GM18505 (cell line): Measurements from ENCODE around the gene RAET1L.

Experiments used
- ATAC-seq: cut with Tn5 transposase; IDR thresholded peaks from one replicate; pipeline ENCODE4 v1.9.1; 2021; ENCODE audit not compliant: unreplicated experiment
- POLR2A ChIP-seq: IDR thresholded peaks from 4 replicates; pipeline ENCODE4 v1.6.1; 2011; ENCODE audit warnings: borderline replicate concordance; ENCODE audit not compliant: insufficient read depth, insufficient read length; ENCODE audit errors: extremely low read depth

Gene RAET1L

DNA sequence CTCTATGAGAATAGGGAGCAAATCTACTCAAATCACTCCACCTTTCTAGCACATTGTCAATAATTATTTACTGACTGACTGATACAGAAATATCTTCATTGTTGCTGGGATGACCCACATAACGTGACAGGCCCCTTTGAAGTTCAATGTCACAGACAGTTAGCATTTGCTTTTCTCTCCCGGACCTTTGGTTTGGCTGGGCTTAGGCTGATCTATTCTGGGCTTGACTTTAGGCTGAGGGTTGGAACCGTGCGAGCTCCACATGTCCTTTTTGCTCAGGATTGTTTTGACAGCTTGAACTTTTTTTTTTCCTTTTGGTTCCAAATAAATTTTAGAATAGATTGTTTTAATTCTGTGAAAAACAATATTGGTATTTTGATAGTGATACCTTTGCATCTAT is 31.6 kb upstream of the RAET1L start:
- ATAC-seq: no peak
- TF ChIP-seq POLR2A: no peak

DNA sequence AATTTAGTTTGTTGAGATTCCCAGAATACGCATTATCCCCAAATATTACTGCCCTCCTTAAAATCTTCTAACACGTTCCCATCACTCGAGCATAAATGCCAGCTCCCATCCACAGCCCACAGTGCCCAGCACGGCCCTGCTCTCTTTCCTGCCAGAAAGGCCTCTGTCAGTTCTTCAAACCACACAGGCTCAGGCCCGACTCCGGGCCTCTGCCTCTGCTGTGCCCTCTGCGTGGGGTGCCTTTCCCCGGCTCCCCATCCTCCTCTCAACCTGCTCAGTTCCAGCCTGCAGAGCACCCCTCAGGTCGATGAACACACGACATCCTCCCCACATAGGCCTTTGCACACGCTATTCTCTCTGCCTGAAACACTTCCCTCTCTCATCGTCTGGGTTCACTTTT is 30.8 kb upstream of the RAET1L start:
- no peak for TF ChIP-seq POLR2A
- ATAC-seq: no peak

DNA sequence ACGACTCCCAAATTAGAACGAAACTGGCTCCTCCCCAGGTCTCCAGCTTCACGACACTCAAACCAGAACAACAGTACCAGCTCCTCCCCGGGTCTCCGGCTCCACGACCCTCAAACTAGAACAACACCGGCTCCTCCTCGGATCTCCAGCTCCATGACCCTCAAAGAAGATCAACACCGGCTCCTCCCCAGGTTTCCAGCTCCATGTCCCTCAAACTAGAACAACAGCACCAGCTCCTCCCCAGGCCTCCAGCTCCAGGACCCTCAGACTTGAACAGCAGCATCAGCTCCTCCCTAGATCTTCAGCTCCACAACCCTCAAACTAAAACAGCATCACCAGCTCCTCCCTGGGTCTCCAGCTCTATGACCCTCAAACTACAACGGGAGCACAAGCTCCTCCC is 29.8 kb upstream of the RAET1L start:
- no peak for TF ChIP-seq POLR2A
- ATAC-seq: no peak

DNA sequence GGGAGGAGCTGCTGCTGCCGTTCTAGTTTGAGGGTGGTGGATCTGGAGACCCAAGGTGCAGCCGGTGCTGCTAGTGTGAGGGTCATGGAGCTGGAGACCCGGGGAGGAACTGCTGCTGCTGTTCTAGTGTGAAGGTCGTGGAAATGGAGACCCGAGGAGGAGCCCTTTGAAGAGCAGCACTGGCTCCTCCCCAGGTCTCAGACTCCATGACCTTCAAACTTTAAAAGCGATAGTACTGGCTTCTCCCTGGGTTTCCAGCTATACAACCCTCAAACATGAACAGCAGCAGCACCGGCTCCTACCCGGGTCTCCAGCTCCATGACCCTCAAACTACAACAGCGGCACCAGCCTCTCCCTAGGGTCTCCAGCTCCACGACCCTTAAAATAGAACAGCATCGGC is 28.1 kb upstream of the RAET1L start:
- no peak for TF ChIP-seq POLR2A
- ATAC-seq: no peak

DNA sequence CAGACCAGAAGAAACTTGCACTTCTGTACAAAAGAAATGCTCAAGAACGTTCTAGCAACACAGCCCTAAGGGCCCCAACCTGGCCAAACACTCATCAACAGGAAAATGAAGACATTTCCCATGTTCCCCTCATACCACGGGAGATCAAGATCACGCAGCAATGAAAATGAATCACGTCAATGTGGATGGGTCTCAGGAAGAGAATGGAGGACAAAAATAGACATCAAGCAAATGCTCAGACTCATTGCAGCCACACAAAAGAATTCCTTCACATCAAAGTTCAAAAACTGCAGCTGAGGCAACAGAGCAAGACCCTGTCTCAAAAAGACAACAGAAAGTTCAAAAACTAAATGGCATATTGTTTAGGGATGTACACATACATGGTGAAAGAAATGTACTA is 25.5 kb upstream of the RAET1L start:
- ATAC-seq: no peak
- TF ChIP-seq POLR2A: no peak

DNA sequence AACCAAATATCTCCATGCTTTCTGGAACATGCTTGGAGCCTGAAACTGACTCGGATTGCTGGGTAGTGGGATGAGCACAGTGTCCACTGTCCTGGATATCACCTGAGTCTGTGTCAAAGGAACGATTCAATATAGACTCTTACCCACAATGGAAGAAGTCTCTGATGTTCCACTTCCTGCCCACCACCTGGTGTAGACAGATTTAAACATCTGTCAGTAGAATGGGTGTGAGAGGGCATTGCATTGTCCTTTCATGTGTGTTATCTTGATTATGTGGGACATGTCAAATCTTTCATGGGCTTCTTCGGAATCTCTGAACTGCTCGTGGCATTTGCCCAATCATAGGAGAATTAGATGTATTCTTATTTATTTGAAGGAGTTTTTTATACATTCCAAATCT is 22.8 kb upstream of the RAET1L start:
- no peak for TF ChIP-seq POLR2A
- ATAC-seq: no peak

DNA sequence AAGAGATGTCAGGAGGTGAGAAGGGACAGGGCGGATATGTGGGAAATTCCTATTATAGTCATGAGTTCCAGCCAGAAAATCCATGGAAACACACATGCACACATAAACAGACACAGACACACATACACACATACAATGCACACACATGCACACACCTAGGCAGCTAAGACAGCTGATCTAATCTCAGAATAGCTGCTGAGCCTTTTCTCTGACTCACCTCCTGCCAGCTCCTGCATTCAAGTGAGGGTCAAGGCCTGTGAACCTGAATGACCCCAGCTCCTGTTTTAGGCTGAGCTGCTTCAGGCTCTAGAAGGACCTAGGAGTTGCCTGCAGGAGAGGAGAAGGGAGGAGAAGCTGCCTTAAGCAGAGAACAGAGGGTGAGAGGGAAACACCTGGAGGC is 21.6 kb upstream of the RAET1L start:
- ATAC-seq: no peak
- TF ChIP-seq POLR2A: no peak

DNA sequence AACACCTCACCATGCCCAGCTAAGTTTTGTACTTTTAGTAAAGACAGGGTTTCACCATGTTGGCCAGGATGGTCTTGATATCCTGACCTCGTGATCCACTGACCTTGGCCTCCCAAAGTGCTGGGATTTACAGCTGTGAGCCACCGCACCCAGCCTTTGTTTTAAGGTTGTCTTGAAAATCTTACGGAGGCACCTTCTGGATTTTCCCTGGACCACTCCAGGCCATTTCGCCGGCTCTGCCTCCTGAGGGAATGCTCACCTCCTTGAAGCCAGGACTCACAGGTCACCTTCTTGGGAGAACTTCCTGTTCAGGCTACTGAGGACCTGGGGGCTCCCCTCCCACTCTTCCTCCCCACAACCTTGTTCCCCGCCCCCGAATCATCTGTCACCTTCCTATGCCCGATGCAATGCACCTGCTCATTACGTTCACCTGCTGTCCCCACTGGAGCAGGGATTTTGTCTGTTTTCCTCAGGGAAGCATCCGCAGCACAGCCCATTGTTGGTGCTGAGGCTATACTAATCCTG is 19.4 kb upstream of the RAET1L start:
- no peak for TF ChIP-seq POLR2A
- no peak for ATAC-seq

DNA sequence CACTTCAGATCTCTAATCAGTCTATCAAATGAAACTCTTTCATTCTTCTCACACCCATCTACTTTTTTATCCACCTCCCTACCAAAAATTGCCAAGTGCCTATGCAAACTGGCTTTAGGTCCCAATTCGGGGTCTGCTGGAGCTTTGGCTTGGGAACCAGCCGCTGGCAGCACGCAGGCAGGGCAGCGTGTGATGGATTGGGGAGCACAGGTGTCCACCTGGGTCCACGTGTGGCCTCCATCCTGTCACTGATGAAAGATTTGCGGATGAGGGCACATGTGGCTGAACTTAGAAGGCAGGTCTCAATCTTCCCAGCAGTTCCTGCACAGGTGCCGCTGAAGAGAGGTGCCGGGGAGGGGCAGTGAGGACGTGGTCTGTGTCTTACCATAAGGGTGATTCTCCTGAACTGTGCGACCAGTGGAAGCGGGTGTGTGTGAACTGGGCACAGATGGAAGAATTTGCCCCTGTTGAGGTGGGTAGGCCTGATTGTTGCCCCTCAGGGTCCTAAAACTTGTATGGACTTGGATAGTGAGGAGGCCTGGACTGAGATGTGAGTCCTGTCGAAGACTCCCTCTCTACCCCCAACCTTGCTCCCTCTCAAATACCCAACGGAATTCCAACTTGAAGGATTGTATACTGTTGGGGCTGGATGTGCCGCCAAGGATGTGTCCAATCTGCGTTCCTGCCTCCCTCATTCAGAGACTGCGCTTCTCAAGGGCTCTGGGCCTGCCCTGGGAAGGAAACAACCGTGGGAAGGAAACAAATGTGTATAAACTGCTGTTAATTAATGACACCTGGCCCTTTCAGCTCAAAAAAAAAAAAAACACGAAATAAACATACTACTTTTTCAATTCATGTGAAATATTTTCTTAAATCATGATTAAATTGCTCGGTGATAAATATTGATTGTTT is 18.4 kb upstream of the RAET1L start:
- TF ChIP-seq POLR2A: no peak
- no peak for ATAC-seq

DNA sequence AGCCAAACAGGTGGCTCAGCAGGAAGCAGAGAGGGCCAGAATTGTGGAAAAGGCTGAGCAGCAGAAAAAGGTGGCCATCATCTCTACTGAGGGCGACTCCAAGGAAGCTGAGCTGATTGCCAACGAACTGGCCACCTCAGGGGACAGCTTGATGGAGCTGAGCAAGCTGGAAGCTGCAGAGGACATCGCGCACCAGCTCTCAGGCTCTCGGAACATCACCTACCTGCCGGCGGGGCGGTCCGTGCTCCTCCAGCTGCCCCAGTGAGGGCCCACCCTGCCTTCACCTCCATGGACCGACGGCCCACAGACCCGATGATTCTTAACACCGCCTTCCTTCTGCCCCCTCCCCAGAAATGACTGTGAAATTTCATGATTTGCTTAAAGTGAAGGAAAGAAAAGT is 17.8 kb upstream of the RAET1L start:
- ATAC-seq: no peak
- TF ChIP-seq POLR2A: no peak

DNA sequence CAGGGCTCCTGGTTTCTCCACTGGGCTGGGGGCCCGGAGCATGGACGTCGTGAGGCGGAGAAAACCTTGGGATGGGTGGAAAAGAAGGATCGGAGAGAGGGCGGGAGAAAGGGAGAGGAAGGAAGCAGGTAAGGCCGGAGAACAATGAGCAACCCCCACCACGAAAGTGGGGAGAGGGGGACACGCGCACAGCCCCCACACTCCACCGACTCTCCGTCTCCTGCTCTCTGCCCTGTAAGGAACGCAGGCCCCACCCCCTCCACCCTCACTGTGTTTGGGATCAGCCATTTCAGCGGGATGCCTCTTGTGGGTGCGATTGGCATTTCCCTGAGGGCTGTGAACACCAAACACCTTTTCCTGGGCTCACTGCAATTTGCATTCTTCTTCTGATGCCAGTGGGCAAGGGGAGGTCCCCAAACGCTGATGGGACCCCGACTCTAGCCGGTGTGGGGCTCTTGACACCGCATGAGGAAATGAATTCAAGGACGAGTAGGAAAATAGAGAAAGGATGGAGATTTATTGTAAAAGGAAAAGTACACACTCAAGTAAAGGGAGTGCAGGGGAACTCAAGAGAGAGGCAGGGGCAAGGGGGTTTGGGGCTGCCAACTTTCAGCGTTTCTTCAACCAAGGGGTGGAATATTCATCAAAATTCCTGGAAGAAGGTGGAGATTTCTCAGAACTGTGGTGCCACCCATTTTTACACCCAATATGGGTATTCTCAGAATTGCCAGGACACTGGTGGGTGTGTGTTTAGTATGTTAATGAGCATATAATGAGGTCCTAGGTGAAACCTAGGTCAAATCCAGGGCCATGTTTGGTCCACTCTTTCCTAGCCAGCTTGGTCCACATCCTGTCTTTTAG is 13.1 kb upstream of the RAET1L start:
- no peak for ATAC-seq
- TF ChIP-seq POLR2A: no peak

DNA sequence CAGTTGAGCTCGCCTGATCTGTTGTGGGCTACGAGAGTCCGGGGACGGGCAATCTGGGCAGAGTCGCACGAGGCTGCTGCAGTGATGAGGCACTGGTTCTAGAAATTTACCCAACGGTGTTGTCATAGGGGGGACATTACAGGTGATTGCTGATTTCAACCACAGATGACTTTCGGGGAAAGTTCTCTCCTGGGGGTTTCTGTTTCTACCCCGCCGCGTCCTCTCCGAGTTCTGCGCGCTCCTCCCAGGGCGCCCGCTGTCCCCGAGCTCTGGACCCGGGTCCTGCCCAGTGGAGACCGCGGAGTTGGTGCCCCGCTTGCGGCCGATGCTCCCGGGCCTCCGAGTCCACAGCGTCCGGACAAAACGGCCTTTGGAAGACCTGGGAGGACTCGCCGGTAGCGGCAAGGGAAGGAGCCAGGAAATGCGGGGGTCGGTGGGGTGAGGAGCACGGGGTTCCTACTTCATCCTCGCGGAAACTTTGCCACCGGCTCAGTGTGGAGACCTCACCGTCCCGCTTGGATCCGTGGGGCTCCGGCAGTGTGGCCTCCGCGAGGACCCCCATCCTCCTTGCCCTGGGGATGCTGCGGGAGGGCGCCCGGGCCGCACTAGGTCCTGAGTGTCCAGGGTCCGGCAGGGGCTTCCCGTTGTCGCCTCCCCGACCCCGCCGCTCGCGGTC is 12.3 kb upstream of the RAET1L start:
- ATAC-seq: no peak
- no peak for TF ChIP-seq POLR2A

DNA sequence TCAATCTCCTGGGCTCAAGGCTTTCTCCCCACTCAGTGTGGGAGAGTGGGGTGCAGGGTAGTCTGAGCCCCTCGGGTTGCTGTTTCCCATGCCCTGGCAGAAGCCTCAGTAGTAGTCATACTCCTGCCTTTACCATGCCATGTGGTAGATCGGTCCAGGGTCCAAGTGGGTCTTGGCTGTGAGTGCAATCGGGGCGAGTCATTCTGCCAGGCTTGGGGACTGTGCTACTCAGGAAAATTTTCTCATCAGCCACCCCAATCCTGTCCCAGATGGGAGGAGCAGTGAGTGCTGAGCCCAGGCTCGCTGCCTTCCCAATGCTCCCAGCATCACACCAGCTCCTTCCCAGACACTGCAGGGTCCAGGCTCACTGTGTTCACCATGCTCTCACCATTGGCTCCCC is 10.7 kb upstream of the RAET1L start:
- ATAC-seq: no peak
- no peak for TF ChIP-seq POLR2A

DNA sequence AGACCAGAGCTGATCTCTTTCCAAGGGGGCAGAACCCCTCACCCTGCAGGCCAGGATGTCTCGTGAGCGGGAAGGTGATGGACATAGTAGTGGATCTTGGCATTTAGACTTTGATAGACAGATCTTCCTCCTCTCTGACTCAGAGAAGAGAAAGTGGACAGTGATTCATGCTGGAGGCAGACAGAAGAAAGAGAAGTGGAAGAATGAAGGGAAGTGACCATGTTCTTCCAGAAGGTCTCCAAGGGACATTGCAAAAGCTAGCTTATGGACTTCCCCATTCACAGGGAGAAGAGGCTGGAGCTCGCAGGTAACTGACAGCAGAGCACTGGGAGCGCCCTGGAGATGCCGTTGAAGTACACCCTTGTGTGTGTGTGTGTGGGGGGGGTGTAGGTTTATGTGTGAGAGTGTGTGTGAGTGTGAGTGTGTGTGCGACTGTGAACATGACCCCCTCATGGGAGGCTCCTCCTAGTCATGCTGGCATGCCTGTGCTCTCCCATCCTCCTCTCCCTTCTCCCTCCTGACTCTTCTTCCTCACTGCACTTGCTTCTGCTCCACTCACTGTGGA is 8.0 kb upstream of the RAET1L start:
- ATAC-seq: no peak
- no peak for TF ChIP-seq POLR2A

DNA sequence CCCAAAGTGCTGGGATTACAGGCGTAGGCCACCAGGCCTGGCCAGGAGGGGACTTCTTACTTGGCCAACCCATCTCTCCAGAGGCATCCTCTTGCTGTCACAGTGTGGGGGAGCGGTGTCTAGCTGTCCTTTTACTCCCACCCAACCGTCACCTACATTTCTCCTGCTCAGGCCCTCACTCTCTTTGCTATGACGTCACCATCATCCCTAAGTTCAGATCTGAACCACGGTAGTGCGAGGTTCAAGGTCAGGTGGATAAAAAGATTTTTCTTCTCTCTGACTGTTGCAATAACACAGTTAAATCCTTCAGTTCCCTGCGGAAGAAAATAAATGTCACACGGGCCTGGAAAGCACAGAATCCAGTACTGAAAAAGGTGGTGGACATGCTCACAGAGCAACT is 7.3 kb upstream of the RAET1L start:
- no peak for TF ChIP-seq POLR2A
- no peak for ATAC-seq
